ENCODE results near the gene GBA2.

- TF ChIP-seq, protein P1, sequence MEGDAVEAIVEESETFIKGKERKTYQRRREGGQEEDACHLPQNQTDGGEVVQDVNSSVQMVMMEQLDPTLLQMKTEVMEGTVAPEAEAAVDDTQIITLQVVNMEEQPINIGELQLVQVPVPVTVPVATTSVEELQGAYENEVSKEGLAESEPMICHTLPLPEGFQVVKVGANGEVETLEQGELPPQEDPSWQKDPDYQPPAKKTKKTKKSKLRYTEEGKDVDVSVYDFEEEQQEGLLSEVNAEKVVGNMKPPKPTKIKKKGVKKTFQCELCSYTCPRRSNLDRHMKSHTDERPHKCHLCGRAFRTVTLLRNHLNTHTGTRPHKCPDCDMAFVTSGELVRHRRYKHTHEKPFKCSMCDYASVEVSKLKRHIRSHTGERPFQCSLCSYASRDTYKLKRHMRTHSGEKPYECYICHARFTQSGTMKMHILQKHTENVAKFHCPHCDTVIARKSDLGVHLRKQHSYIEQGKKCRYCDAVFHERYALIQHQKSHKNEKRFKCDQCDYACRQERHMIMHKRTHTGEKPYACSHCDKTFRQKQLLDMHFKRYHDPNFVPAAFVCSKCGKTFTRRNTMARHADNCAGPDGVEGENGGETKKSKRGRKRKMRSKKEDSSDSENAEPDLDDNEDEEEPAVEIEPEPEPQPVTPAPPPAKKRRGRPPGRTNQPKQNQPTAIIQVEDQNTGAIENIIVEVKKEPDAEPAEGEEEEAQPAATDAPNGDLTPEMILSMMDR (IDR thresholded peaks at IDR 0.05): no peak
- TF ChIP-seq EZH2 (IDR thresholded peaks at IDR 0.05): no peak
- no peak for TF ChIP-seq EZH2phosphoT487 (IDR thresholded peaks at IDR 0.05)
Observed at GRCh38 chr9:35755071-35755470, 6.0 kb upstream of the GBA2 start.
